GM12872 (cell line): ENCODE measurements around the gene ZNF81.

Experiments used
- CTCF ChIP-seq: IDR thresholded peaks from 3 replicates; pipeline ENCODE4 v1.5.1; 2011; ENCODE audit warnings: low read depth, mild to moderate bottlenecking, low read length, moderate library complexity; ENCODE audit not compliant: insufficient read depth

The ZNF81 gene

GRCh38 chrX:47838361-47838760 is 1.7 kb downstream of the ZNF81 start:
- TF ChIP-seq CTCF, result no peak

GRCh38 chrX:47840111-47840510 is 3.4 kb downstream of the ZNF81 start:
- no peak for TF ChIP-seq CTCF

- no peak for TF ChIP-seq CTCF
Measured at GRCh38 chrX:47843363-47843762, 6.7 kb downstream of the ZNF81 start.

- TF ChIP-seq CTCF, result no peak
Measured at GRCh38 chrX:47844117-47844516, 7.4 kb downstream of the ZNF81 start.

- TF ChIP-seq CTCF, result no peak
Measured at GRCh38 chrX:47846040-47846439, 9.3 kb downstream of the ZNF81 start.

GRCh38 chrX:47849778-47850177 is 13.1 kb downstream of the ZNF81 start:
- no peak for TF ChIP-seq CTCF

- TF ChIP-seq CTCF, result no peak
Measured at GRCh38 chrX:47850901-47851300, 14.2 kb downstream of the ZNF81 start.

GRCh38 chrX:47854474-47854873 is 17.8 kb downstream of the ZNF81 start:
- peak; percentile 36; the same call in 1 of the 3 replicates for TF ChIP-seq CTCF
